NCI-H2107 treated with DMSO at 0.1 percent for 48 hours (cell line): ENCODE results near the gene SEMA3C.
A peak's percentile ranks its signal among the peaks of the same experiment; 100 is the strongest.

Experiments
- DNase-seq: peaks from one replicate; lab custom pipeline; 2025; ENCODE audit not compliant: unreplicated experiment; lab: John Stamatoyannopoulos, UW

SEMA3C gene

GRCh38 chr7:80858141-80858903 is 60.5 kb downstream of the SEMA3C start:
- no peak for DNase-seq

- no peak for DNase-seq
These were observed 62.1 kb downstream of the SEMA3C start for GRCh38 chr7:80856769-80857168.

- DNase-seq = no peak
These were observed 66.9 kb downstream of the SEMA3C start for GRCh38 chr7:80851896-80852476.

DNA sequence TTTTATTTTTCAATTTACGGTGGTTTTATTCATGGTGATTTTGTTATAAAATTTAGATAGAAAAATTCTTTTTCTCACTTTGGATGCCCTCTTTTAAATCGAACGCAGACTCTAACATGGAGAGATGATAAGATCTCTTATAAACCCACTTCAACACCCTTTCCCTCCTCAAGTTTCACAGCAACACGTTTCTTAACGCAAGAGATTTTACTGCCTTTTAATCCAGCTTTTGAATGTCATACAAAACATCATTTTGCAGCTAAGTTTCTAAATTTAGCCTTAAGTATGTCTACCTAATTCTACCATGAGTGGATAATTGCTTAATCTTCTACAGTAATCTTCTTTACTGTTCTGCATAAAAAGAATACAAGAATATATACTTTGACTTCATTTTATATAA is 70.0 kb downstream of the SEMA3C start:
- peak; percentile 41 for DNase-seq

- no peak for DNase-seq
These were observed 71.0 kb downstream of the SEMA3C start for GRCh38 chr7:80847895-80848294.

DNA sequence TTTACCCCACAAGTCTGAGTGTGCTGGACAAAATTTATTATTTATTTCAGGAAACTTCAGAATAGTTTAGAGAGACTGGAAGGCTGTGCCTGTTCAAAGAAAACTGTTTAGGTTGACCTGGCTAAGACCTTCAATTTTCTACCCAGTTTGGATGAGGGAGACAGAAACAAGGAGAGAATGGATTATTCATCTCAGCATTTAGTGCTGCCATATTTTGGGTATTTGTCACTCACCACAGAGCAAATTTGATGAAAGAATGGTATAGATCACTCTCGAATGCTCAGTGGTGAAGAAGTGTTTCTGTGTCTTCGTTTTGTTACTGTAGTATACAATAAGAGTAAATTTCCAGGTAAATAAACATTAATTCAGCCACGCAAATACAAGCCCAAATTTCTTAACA is 71.8 kb downstream of the SEMA3C start:
- DNase-seq = no peak

DNA sequence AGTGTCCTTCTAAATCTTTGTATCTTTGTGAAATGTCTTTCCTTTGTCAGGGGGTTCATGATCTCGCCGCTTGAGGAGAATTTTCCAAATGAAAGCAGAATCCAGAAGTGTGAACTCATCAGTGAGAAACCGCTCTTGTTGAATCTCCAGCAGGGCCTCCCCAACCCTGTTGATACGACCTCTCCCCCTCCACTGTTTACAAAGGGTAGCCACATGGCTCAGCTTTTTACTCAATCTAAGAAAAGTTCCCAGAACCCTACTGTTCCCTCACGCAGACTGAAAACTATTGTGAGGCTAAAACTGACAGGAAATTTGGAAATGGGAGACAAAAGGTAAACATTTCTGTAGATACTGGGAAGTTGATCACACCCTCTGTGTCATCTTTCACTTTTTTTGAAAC is 73.9 kb downstream of the SEMA3C start:
- DNase-seq = no peak

- peak; percentile 78 for DNase-seq
These were observed 75.7 kb downstream of the SEMA3C start for GRCh38 chr7:80843018-80843677.

GRCh38 chr7:80842022-80842790 is 76.6 kb downstream of the SEMA3C start:
- DNase-seq = no peak

- DNase-seq = no peak
These were observed 77.4 kb downstream of the SEMA3C start for GRCh38 chr7:80841423-80841955.

DNA sequence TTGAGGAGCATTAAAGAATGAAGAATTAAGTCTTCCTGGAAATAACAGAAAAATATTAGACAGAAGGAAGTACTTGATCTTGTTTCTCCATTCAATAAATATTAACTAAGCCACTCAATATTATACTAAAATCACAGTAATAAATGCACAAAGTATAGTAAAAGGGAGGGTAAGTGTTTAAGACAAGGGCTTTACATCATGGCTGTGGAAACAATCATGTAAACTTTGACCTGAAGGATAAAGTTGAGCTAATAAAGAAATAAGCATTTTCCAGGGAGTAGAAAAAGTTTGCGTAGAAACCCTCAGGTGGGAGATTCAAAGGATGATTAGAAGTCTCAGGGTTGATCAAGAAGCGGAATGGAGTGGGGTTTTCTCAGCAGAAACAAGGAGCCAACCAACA is 78.2 kb downstream of the SEMA3C start:
- no peak for DNase-seq

DNA sequence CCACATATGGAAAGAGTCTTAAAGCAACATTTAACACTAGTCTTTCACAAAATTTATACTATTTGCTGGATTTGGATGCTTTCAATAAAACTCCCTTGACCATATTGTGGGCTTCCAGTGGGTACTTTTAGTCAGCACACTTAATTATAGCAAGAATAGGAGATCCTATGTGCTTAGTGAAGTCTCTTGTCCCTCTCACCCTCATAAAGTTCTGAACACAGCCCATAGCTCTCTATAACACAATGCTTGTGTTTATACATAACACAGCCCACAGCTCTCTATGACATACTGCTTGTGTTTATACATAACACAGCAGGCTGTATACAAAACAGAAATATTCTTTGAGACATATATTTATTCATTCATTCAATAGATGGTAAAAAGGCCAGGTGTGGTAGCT is 79.0 kb downstream of the SEMA3C start:
- no peak for DNase-seq

- no peak for DNase-seq
These were observed 80.2 kb downstream of the SEMA3C start for GRCh38 chr7:80838643-80839042.

DNA sequence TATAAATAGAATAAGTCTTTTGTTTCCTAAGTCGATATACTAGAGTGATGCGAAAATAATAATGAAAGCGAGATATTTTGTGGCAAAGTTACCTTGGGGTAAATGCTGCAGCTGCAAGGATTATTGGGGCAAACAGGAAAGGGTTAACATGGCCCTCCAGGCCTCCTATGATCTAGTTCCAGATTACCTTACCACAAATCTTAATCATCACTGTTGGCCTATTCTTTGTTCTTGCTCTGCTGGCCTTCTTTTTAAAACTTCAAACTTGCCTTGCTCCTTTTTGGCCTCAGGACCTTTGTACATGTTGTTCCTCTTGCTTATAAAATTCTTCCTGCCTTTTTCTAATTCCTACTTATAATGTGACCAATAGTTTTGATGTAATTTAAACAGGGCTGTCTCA is 81.5 kb downstream of the SEMA3C start:
- DNase-seq = no peak

DNA sequence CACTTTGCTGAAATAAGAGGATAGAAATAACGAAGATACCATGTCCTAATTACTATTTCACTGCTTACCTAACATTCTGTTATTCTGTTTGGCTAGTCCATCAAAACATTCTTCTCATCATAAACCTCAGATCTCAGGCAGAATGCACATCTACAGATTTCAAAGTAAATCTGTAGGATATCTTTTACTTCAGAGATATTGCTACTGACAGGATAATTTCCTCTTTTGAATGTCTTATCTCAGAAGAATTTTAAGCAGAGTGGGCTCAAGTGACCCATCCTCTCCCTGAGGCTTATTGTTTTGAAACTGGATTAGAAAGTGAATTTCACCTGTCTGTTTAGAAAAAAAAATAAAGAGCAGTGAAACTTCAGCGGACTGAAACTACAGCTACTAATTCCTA is 83.6 kb downstream of the SEMA3C start:
- no peak for DNase-seq

DNA sequence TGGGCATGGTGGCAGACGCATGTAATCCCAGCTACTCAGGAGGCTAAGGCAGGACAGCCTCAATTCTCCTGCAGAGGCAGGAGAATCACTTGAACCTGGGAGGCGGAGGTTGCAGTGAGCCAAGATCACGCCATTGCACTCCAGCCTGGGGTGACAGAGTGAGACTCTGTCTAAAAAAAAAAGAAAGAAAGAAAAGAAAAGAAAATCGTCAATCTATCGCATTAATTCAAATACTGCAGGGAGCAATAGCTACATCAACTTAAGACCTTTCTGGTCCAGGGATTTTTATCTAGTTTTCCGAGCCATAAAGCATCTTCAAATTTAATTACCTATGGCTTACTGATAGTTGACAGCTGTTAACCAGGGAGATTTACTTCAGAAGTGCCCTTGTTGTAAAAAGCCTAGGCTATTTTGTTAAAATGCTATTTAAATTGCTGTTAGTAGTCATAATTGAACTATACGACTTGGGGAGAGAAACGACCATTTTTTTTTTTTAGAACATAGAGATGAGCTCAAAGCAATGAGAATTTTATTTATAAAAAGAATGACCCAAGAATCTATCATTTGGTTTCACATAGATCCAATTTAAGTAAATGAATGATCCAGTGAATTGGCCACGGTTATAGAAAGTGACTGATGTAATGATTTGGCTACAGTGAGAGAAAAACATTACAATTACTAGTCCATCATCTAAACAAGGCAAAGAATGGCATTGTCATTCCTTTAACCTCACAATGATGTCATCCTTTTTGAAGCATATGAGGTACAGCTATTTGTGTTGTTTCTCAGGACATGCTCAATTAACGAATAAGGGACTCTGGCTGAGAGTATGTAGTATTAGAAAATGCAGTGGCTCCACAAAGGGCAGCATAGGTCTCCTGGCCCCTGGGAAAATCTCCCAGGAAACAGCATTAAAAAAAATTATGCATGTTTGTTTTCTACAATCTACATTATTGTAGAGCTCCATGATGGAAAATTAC is 85.3 kb downstream of the SEMA3C start:
- DNase-seq = peak; percentile 66

GRCh38 chr7:80832006-80832405 is 86.8 kb downstream of the SEMA3C start:
- DNase-seq = no peak

DNA sequence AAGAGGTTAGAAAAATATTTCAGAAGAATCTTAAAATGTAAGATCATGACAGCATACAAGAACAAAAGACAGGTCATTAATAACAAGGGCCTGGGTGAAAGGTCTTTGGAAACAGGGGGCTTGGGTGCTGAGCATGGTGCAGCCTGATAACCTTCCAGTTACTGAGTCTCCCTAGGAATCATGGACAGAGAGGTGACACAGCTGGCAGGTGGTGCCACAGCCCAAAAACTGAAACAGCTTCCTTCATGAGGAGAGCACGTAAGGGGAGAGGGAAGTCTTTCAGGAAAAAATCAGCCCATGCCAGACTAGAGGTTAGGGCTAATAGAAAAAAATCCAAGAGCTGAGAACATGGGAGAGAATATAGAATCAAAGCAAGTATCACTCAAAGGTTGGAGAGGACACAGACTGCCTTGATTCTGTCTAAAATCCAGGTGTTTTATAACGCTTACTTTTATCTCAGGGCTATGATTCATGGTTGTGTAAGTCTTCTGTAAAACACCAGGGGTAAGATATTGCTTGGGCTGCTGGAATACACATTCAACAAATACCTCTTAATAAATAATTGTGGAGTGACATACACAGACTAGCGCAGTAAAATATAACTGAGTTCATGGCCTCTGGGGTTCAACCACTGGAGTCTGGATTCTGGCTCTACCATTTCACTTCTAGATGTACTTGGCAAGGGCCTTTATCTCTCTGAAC is 88.1 kb downstream of the SEMA3C start:
- peak; percentile 18 for DNase-seq

DNA sequence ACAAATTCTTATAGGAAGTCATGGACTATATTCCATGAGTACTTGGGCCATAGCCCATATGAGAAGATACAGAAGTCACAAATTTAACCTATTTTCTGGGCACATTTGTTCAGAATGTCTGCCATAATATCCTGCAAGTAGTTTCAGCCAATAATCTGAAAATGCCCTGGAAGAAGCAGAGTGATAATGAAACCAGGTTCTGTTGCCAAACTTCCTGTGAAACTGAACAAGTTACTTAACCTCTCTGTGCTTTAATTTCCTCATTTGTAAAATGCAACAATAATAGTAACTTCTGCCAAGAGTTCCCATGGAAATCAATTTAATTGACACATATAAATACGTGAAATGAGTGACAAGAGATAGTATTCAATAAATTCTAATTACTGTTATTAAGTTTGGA is 88.8 kb downstream of the SEMA3C start:
- DNase-seq = no peak

DNA sequence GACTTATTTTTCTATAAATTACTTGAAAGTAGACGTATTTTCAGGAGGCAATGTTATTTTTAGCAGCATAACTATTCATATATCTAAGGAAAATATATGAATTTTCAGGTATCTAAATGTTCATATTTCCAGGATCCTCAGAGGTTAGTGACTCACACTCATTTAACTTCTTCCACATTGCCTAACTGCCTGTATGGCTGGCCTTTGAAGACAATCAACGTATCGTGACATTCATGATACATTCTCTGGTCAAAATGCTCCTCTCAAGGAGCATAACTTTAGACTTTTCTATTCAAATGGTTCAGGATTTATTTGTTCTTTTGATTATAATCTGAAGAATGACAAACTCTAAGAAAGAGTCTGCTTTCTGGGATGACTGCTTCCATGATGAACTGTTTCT is 89.3 kb downstream of the SEMA3C start:
- DNase-seq = no peak
